CD4-positive, alpha-beta T cell treated with Interleukin-2 at 100 ng/mL for 4 hours (primary cell): ENCODE measurements around the gene ZCCHC8.
"Not testable (repeated sequence)": the region's sequence is repeated elsewhere in the genome, so short reads cannot be mapped to it uniquely, and the experiment has no call there.

Source experiments
- DNase-seq: peaks from one replicate; pipeline ENCODE4 v3.0.0-alpha.2; 2020; ENCODE audit warnings: low spot score

Gene ZCCHC8

GRCh38 chr12:122500685-122501488 is at the start of gene ZCCHC8:
Gene ZCCHC8, minus strand, starts transcription at chr12:122500932. Its CDS starts 92 bp downstream, at chr12:122500840.
- DNase-seq: peak; percentile 97

- DNase-seq: no peak
Measured at GRCh38 chr12:122547330-122547729, 46.6 kb upstream of the ZCCHC8 start.

- no peak for DNase-seq
Measured at GRCh38 chr12:122545855-122546254, 45.1 kb upstream of the ZCCHC8 start.

- DNase-seq: no peak
Measured at GRCh38 chr12:122544537-122544936, 43.8 kb upstream of the ZCCHC8 start.

GRCh38 chr12:122538496-122538895 is 37.8 kb upstream of the ZCCHC8 start:
- no peak for DNase-seq

GRCh38 chr12:122537021-122537420 is 36.3 kb upstream of the ZCCHC8 start:
- DNase-seq: no peak

- no peak for DNase-seq
Measured at GRCh38 chr12:122533856-122534255, 33.1 kb upstream of the ZCCHC8 start.

- no peak for DNase-seq
Measured at GRCh38 chr12:122528992-122529391, 28.3 kb upstream of the ZCCHC8 start.

GRCh38 chr12:122528582-122528981 is 27.9 kb upstream of the ZCCHC8 start:
- no peak for DNase-seq

GRCh38 chr12:122527478-122527944 is 26.8 kb upstream of the ZCCHC8 start:
- peak; percentile 26 for DNase-seq

GRCh38 chr12:122526683-122527477 is 26.1 kb upstream of the ZCCHC8 start, which contains the start of the genes KNTC1 and RSRC2:
Gene KNTC1, plus strand, starts transcription at chr12:122527249. Its CDS starts 2,815 bp downstream, at chr12:122530064.
Gene RSRC2, minus strand, starts transcription at chr12:122526936. Its CDS starts 83 bp downstream, at chr12:122526853.
- DNase-seq: peak; percentile 100

GRCh38 chr12:122523846-122524718 is 23.4 kb upstream of the ZCCHC8 start:
- no peak for DNase-seq

- no peak for DNase-seq
Measured at GRCh38 chr12:122523280-122523679, 22.5 kb upstream of the ZCCHC8 start.

- DNase-seq: no peak
Measured at GRCh38 chr12:122520676-122521075, 19.9 kb upstream of the ZCCHC8 start.

- no peak for DNase-seq
Measured at GRCh38 chr12:122519418-122519817, 18.7 kb upstream of the ZCCHC8 start.

- DNase-seq: no peak
Measured at GRCh38 chr12:122518908-122519307, 18.2 kb upstream of the ZCCHC8 start.

- DNase-seq: no peak
Measured at GRCh38 chr12:122517877-122518276, 17.1 kb upstream of the ZCCHC8 start.

- no peak for DNase-seq
Measured at GRCh38 chr12:122516544-122517361, 16.0 kb upstream of the ZCCHC8 start.

- no peak for DNase-seq
Measured at GRCh38 chr12:122515275-122515674, 14.5 kb upstream of the ZCCHC8 start.

GRCh38 chr12:122513660-122514059 is 12.9 kb upstream of the ZCCHC8 start:
- DNase-seq: no peak

- not testable (repeated sequence) for DNase-seq
Measured at GRCh38 chr12:122513028-122513427, 12.3 kb upstream of the ZCCHC8 start.
